Subcutaneous abdominal adipose tissue (tissue), 5 donors: ENCODE measurements around the gene MYLK.
A peak's percentile ranks its signal among the peaks of the same experiment; 100 is the strongest.
"Not testable (repeated sequence)": the region's sequence is repeated elsewhere in the genome, so short reads cannot be mapped to it uniquely, and the experiment has no call there.

ENCODE experiments used
- H3K27ac ChIP-seq: one replicate; pipeline ENCODE4 v1.7.0; 2013; ENCODE audit warnings: low read depth, mild to moderate bottlenecking, inconsistent platforms, low read length, moderate library complexity
- H3K27me3 ChIP-seq, 5 donors: one replicate each; pipeline ENCODE4 v1.7.0; 2013; ENCODE audit warnings: low read length in 5 of 5, inconsistent platforms in 1 of 5; ENCODE audit not compliant: control insufficient read depth in 5 of 5, insufficient read depth in 4 of 5
- H3K36me3 ChIP-seq, 5 donors: one replicate each; pipeline ENCODE4 v1.7.0; 2013; ENCODE audit warnings: low read length in 5 of 5; ENCODE audit not compliant: control insufficient read depth in 5 of 5, insufficient read depth in 5 of 5
- H3K4me1 ChIP-seq, 5 donors: one replicate each; pipeline ENCODE4 v1.7.0; 2013; ENCODE audit warnings: low read length in 5 of 5, mild to moderate bottlenecking in 3 of 5, moderate library complexity in 1 of 5; ENCODE audit not compliant: control insufficient read depth in 5 of 5, insufficient read depth in 5 of 5
- H3K4me3 ChIP-seq, 5 donors: one replicate each; pipeline ENCODE4 v1.7.0; 2013; ENCODE audit warnings: low read length in 5 of 5, low read depth in 1 of 5
- H3K9ac ChIP-seq, 5 donors: one replicate each; pipeline ENCODE4 v1.7.0; 2013; ENCODE audit warnings: low read length in 5 of 5, mild to moderate bottlenecking in 4 of 5, moderate library complexity in 3 of 5
- H3K9me3 ChIP-seq, 5 donors: one replicate each; pipeline ENCODE4 v1.7.0; 2013; ENCODE audit warnings: low read length in 5 of 5; ENCODE audit not compliant: control insufficient read depth in 5 of 5
- donor health status: healthy.
- donor health status: healthy.
- donor health status: healthy.
- donor health status: healthy.
- donor health status: healthy.

Gene MYLK

GRCh38 chr3:123719862-123720453, 164.2 kb downstream of the MYLK start:
- Histone ChIP-seq H3K9me3 (no peaks in the 10 kb centered on the region), H3K9ac (peak overlapping the region in 3 of 5 donors; percentile 6 to 53 (median 37)), H3K4me1 (peaks cover 6 to 41% (median 40%) of the 10 kb centered on the region in 5 donors), H3K27ac (peak overlapping the region; percentile 70), H3K4me3 (no peak overlapping the region), H3K27me3 (no peaks in the 10 kb centered on the region), H3K36me3 (no peaks in the 10 kb centered on the region)

DNA sequence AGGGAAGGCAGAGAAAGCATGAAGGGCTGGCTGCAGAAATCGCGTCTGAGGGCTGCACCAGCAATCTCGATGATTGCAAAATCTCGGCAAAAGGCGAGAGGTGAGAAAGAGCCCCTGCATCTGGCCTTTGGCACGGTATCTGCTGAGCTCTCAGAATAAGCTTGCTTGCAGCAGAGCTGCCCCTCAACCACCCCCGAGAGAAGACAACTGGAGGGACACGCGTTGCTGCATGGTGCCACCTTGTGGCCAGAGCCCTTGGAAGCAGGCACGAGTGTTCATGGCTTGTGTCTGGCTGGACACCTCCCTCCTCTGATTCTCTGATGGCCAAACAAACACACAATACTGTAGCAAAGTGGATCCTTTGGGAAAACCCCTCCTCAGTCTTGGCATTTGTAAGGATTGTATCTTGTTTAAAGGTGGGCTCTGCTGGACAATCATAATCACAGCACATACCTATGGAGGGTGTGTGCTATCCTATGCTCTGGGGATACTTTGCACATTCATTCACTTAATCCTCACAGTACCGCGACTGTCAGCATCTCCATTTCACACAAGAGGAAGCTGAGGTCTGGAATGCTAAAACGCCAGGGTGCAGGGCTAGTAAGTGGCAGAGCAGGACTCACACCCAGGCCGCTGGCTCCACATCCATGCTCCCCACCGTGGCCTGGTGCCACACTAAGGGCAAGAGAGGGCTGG, 164.9 kb downstream of the MYLK start:
- H3K27ac ChIP-seq, result peak overlapping the region; percentile 70
- H3K9ac ChIP-seq, H3K36me3 ChIP-seq, H3K4me3 ChIP-seq, H3K27me3 ChIP-seq, H3K9me3 ChIP-seq: not testable (repeated sequence)
- peaks cover 6 to 41% (median 40%) of the 10 kb centered on the region in 5 donors for H3K4me1 ChIP-seq

DNA sequence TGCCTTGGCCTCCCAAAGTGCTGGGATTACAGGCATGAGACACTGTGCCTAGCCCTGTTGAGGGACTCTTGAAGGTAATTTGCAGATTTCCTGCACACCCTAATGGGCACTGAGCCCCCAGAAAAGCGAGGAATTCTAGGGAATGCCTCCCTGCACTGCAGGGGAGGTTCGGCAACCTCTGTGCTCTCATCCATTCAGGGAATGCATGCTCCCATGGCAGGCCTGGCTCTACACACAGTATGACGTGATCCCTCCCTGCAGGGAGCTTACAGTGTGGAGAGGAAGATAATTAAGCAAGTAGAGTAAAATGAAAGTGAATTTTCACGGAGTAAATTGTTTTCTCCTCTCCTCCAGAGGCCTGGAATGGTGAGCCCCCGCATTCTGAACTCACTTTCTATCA, 166.0 kb downstream of the MYLK start:
- H3K36me3 ChIP-seq, result peaks cover 0 to 3% (median 0%) of the 10 kb centered on the region in 5 donors
- H3K4me3 ChIP-seq, result no peak overlapping the region
- no peaks in the 10 kb centered on the region for H3K27me3 ChIP-seq
- peaks cover 6 to 35% (median 33%) of the 10 kb centered on the region in 5 donors for H3K4me1 ChIP-seq
- H3K27ac ChIP-seq, result peak overlapping the region; percentile 62
- H3K9me3 ChIP-seq, result no peaks in the 10 kb centered on the region
- no peak overlapping the region for H3K9ac ChIP-seq

DNA sequence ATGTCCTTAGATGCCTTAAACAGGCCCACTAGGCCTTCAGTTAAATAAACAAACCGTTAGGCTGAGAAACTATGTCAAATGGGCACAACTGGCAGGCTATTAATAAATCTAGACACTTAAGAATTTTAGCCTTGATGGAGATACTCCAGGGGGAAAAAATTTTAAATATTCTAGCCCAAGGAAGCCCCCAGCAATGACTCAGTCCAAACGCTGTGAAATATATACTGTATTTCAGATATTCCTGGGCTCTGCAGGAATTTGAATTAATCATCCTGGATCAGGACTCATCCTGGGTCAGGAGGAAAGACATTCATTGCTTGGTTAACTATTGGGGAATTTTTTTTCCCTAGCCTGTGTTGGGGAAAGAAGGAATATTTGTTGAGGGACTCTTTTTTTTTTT, 166.7 kb downstream of the MYLK start:
- H3K36me3 ChIP-seq, H3K27me3 ChIP-seq, H3K4me3 ChIP-seq, H3K9ac ChIP-seq, H3K9me3 ChIP-seq: not testable (repeated sequence)
- Histone ChIP-seq H3K4me1 (peaks cover 7 to 38% (median 37%) of the 10 kb centered on the region in 5 donors), H3K27ac (peak overlapping the region; percentile 62)

GRCh38 chr3:123716411-123716810, 167.7 kb downstream of the MYLK start:
- Histone ChIP-seq H3K4me1 (peaks cover 17 to 48% (median 47%) of the 10 kb centered on the region in 5 donors), H3K9me3 (no peaks in the 10 kb centered on the region), H3K36me3 (peaks cover 0 to 3% (median 0%) of the 10 kb centered on the region in 5 donors), H3K4me3 (no peak overlapping the region), H3K27me3 (no peaks in the 10 kb centered on the region), H3K27ac (no peak overlapping the region), H3K9ac (no peak overlapping the region)

DNA sequence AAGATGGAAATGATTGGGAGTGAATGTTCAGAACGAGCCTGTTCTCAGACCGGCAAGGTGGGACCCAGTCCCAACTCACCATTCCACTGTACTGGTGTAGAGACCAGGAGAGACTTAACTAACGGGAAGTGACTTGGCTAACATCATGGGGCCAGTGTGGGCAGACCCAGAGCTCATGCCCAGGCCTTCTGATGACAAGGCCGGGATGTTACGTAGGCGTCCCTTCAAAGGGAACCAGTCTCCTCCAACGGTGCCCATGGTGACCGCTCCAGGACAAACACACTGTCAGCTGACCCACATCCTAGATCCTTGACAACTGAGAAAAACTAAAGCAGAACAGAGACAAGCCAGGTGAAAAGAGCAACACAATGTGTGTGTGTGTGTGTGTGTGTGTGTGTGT, 170.9 kb downstream of the MYLK start:
- H3K27ac ChIP-seq, result no peak overlapping the region
- no peaks in the 10 kb centered on the region for H3K27me3 ChIP-seq
- peaks cover 0 to 8% (median 0%) of the 10 kb centered on the region in 5 donors for H3K36me3 ChIP-seq
- H3K9me3 ChIP-seq, result no peaks in the 10 kb centered on the region
- peaks cover 12 to 30% (median 24%) of the 10 kb centered on the region in 5 donors for H3K4me1 ChIP-seq
- H3K4me3 ChIP-seq, result no peak overlapping the region
- no peak overlapping the region for H3K9ac ChIP-seq

DNA sequence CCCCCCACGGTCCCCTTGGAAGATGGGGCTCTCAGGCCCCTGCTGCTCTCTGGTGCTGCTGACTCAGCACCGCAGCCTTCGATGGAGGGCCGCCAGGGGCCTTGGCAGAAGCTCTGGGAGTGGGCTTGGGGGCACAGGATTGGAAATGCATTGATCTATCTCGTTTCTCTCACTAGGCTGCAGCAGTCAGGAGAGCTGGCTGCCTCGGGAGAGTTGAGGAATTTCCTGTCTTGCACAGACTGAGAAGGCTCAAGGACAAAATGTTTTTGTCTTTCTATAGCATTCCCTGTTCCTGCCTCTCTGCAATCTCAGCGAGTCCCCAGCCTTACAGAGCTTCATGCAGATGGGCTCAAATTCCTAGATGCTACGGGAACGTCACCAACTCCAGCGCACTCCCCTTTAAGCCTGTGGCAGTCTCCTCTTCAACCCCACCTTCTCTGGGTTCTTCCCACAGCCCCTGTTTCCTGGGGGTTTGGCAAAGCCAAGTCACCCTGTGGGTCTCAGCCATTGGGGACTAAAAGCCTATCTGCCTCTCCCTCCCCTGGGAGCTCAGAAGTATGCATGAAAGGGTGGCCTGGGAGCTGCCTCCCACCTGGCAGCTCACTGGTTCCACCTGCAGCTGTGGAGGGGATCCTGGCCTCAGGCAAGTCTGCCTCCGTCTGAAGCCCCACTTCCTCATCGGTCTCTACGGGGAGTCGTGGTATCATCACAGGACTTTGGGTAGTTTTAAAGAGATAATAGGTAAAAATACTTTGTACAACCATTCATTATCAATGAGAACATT, 171.9 kb downstream of the MYLK start:
- H3K9me3 ChIP-seq, result no peaks in the 10 kb centered on the region
- H3K36me3 ChIP-seq, result peaks cover 0 to 15% (median 4%) of the 10 kb centered on the region in 5 donors
- H3K27ac ChIP-seq, result peak overlapping the region; percentile 55
- peak overlapping the region; percentile 2 to 48 (median 31) for H3K4me3 ChIP-seq
- H3K27me3 ChIP-seq, result no peaks in the 10 kb centered on the region
- no peak overlapping the region for H3K9ac ChIP-seq
- peaks cover 12 to 24% (median 19%) of the 10 kb centered on the region in 5 donors for H3K4me1 ChIP-seq

DNA sequence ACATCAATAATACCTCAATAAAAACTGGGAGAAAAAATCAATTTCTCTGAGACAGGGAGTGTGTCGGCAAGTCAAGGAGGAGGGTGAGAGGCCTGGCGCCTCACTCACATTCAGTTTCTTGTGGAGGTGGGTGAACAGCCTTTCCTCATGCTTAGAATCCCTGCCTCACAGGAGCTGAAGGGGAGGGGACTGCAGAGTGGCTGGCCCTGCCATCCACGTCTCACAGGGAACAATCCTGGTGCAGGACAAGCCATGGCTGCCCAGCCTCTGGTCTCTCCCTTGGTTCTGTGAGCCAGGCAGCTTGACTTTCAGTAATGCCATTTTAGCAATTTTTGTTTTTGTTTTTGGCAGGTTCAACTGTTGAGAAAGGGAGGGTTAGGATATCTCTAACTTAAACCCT, 172.8 kb downstream of the MYLK start:
- H3K9ac ChIP-seq, result no peak overlapping the region
- no peaks in the 10 kb centered on the region for H3K9me3 ChIP-seq
- H3K27me3 ChIP-seq, result no peaks in the 10 kb centered on the region
- peaks cover 12 to 24% (median 19%) of the 10 kb centered on the region in 5 donors for H3K4me1 ChIP-seq
- no peak overlapping the region for H3K4me3 ChIP-seq
- peaks cover 0 to 15% (median 8%) of the 10 kb centered on the region in 5 donors for H3K36me3 ChIP-seq
- peak overlapping the region; percentile 30 for H3K27ac ChIP-seq

- Histone ChIP-seq H3K27ac (no peak overlapping the region), H3K9me3 (no peaks in the 10 kb centered on the region), H3K9ac (no peak overlapping the region), H3K4me3 (no peak overlapping the region), H3K27me3 (no peaks in the 10 kb centered on the region), H3K4me1 (peaks cover 12 to 33% (median 24%) of the 10 kb centered on the region in 5 donors), H3K36me3 (peaks cover 0 to 12% (median 8%) of the 10 kb centered on the region in 5 donors)
Observed at GRCh38 chr3:123708531-123708930, 175.6 kb downstream of the MYLK start.

DNA sequence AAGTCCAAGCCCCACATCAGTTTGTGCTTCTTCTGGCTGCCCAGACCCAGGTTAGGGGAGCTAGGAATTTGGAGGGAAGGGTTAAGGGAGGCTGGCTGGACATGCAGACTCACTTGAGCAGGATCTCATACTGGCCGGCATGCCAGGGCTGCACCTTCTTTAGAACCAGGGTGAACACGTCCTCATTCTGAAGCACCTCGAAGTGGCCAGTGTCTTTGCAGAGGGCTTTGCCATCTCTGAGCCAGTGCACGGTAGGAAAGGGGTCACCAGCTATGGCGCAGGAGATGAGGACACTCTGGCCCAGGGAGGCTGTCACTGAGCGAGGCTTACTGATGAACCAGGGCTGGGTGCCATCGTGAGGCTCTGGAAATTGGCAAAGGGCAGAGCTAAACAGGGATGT, 176.5 kb downstream of the MYLK start:
- H3K9me3 ChIP-seq, H3K27me3 ChIP-seq, H3K27ac ChIP-seq, H3K9ac ChIP-seq, H3K4me3 ChIP-seq: not testable (repeated sequence)
- peaks cover 0 to 16% (median 8%) of the 10 kb centered on the region in 5 donors for H3K36me3 ChIP-seq
- peaks cover 12 to 34% (median 25%) of the 10 kb centered on the region in 5 donors for H3K4me1 ChIP-seq
